ENCODE results near the gene IFNA14. TPM values are rescaled to one million over a fixed set of nuclear protein-coding genes. Genes with fewer than 3 reads are reported as not detected.
"Not testable (repeated sequence)": the region's sequence is repeated elsewhere in the genome, so short reads cannot be mapped to it uniquely, and the experiment has no call there.

IFNA14 gene
- total RNA-seq, result not detected
- long read RNA-seq, result 0 reads

DNA sequence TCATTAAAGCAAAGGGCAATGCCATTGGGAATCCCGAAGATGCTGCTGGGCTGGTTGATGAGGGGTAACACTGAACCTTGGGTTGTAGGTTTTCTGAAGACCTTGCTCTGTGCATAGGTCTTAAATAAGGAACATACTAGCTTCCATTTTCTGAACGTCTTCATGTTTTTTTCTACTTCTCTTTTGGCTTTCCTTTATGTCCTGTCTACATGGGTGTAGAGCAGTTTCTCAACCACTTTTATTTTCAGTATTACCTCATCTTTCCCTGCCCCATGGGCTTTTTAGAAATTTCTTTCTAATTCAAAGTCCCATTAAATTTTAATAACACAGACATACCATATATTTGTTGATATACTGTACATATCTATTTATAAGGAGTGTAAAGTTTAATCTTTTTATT is at the start of gene IFNA14:
IFNA14 (minus strand) TSS at position 95 of the 400 bp plus-strand sequence; CDS start at position 25, 70 bp downstream.
- no peak for ATAC-seq
- DNase-seq, result no peak
- intact Hi-C loops (cut with micrococcal nuclease), result no loop called here

DNA sequence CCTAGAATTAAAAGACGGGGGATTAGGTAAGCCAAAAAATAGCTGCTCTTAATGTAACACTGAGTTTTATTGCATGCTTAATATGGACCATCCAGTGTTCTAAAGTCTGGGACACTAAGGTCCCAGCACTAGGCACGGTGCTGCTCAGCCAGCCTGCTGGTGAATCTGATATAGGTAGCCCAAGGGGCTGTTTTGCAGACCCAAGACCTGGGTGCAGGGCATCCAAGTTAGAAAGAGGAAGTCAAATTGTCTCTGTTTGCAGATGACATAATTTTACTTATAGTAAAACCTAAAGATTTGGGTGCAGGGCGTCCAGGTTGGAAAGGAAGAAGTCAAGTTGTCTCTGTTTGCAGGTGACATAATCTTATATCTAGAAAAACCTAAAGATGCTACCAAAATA is 47.5 kb upstream of the IFNA14 start:
- no peak for ATAC-seq
- intact Hi-C loops (cut with micrococcal nuclease), result no loop called here
- no peak for DNase-seq

DNA sequence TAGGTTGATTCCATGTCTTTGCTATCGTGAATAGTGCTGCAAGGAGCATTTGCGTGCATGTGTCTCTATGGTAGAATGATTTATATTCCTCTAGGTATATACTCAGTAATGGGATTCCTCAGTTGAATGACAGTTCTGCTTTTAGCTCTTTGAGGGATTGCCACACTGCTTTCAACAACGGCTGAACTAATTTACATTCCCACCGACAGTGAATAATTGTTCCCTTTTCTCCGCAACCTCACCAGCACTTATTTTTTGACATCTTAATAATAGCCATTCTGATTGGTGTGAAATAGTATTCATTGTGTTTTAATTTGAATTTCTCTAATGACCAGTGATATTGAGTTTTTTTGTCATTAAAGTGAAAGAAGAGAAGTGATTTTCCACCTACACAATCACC is 46.9 kb upstream of the IFNA14 start:
- ATAC-seq (no peak), DNase-seq (no peak)
- intact Hi-C loops (cut with micrococcal nuclease), result no loop called here

DNA sequence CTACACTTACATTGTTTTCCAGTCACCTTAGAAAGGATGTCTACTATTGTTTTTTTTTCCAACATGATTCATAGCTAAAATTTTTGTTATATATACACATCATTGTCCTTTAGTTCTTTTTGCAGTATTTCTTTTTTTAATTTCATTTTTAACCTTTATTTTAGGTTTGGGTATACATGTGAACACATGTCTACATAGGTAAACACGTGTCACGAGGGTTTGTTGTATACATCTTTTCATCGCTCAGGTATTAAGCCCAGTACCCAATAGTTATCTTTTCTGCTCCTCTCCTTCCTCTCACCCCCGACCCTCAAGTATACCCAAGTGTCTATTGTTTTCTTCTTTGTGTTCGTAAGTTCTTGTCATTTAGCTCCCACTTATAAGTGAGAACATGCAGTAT is 46.3 kb upstream of the IFNA14 start:
- intact Hi-C loops (cut with micrococcal nuclease), result no loop called here
- DNase-seq (no peak), ATAC-seq (no peak)

DNA sequence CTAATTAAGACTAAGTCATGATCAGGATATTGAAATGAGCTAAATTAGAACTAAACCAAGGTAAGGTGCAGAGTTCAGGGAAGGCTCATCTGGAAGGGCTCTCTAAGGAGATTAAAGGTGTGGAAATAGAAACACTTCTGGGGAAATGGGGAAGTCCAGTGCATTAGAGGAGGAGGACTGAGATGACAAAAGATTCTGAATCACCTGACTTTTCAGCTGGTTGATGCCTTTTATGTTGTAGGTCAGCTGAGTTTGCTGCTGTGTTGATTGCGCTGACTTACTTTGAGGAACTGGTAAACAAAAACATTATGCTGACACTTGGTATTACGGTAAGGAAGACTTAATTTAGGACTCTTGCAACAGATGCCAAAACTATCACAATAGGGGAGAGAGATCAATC is 41.5 kb upstream of the IFNA14 start:
- intact Hi-C loops (cut with micrococcal nuclease), result no loop called here
- no peak for DNase-seq
- ATAC-seq, result no peak

DNA sequence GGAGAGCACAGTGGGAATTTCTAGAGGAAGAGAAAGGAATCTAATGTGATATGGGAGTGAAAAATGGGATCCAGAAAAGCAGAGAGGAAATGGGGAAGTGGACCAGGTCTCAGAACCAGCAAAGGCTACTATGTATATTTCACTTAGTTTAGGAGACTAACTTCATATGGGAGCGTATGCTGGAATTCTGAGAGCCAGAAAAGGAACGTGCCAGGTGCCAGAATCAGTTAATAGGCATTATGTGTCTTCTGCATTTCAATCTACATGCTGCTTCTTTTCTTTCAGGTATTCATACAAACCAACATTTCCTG is 28.5 kb upstream of the IFNA14 start:
- intact Hi-C loops (cut with micrococcal nuclease), result no loop called here
- DNase-seq (no peak), ATAC-seq (no peak)

DNA sequence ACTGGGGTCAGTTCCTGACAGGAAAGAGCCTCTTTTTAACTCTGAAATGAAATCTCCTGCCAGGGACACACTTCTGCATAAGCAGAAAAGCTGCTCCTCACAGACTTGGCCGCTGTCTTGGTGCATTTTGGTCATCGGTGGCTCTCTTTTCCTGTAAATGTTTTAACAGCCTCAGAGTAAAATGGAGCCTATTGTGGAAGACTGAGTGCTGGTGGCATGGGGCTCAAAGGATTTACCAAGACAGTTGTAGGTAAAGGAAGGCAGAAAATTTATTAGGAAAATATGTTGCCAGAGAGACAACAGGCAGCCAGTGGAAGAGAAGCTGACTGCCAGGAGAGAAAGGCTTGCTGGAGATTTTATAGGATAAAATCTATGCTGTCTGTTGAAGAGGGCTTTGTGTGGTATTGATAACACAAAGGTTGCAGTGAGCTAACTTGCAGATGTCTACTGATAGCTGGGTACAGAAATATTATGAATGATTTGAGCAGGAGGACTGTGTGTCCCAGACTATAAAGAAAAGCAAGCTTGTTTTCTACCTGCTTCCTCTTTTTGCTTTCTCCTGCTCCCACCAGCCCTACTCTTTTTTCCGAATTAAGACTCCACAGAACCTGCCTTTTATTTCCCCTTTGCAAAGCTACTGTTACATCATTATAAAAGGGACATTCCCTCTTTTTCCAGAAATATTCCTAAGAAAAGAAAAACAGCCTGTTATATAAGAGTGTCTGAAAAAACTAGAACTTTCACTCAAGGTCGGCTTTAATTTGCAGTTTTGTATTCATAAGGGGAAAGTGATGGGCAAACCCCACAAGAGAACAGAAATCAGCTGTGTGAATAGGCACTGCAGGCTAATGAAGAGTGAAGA is 27.9 kb upstream of the IFNA14 start:
- no peak for ATAC-seq
- no peak for DNase-seq
- intact Hi-C loops (cut with micrococcal nuclease), result no loop called here

DNA sequence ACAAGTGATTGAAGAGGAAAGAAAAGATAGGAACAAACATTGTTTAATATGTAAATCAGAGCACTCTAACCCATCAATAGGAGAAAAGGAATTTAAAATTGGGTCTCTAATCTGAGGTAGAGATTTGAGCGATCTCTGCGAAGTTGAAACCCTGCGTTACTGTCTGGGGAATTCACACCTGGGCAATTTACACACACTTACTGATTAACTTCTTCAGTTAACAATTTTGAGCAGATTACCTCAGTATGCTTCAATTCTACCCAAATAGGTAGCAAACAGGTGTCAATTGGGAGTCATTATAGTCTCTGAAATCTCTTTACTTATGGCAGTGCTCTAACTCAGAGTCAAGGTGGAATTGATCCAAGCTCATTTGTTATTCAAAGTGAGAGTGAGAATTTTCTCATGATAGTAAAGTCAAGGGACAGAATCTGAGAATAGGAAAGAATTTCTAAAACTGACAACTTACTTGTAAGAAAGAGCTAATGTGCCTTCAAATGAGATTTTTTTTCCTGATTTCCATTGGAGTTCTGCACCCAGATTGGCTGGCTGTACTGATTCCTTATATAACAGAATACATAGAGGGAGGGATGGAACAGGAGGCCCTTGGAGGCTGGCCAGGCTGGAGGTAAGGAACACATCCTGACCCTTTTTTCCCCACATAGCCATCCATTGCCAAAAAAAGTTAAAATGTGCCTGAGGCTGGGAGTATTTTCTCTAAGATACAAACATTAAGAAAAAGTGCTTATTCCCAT is 27.1 kb upstream of the IFNA14 start:
- DNase-seq, result no peak
- intact Hi-C loops (cut with micrococcal nuclease), result no loop called here
- no peak for ATAC-seq

DNA sequence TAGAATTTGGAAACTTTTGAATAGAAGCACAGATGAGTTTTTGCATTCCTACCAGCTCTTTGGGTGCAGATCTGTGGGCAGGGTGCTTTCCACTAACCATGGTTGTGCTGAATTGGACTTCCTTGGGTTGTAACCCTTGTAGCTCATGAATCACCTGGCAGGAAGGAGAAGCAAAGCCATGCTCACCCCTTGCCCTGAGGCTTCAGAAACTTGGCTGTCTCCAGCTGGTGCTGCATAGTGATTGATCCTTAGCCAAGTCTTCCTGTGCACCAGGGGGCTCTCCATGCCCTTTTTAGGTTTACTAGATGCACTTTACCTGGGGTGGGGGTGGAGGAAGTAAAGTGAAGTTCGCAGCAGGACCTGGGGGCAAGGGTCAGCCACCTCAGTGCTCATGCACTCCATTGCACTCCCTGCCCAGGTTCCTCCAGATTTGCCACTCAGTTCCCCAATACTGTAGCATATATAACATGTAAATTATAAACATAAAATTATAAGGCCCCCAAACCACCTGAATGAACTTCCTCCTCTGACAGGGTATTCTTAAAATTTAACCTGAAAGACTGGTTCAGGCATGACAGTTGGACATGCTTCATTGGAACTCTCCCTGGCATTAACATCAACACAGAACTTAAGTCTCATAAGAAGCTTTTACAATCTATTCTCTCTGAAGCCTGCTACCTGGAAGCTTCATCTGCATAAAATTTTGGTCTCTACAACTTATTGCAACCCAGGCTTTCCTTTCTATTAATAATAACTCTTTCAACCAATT is 25.8 kb upstream of the IFNA14 start:
- intact Hi-C loops (cut with micrococcal nuclease), result no loop called here
- ATAC-seq (no peak), DNase-seq (no peak)

DNA sequence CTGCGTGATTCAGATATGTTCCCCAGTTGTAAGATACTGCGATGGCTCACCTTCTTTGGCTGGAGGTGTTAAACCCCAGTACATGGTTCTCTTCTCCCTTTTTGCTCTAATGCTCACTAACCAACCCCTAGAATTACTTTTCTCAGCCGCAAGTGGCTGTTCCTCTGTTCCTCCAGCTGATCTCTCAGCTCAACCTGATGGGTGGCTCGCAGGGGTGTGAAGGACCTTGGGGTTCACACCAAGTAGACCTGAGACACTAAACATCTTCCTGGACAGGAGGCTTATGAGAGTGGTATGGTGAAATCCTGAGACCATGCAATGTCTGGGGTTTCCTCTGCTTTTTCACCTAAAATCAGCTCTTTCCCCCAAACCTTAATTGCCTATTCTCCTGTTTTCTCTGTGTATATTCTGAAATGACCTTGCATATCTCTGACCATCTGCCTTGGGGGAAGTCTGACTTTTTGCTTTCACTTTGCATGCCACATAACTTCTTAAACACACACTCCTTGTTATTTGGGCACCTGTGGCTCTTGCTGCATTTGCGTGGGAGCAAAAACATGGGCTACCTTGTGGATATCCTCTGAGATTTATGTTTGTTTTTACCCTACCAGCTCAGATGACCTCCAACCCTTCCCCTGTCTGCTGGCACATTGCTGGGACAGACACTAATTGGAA is 15.9 kb upstream of the IFNA14 start:
- DNase-seq, result no peak
- intact Hi-C loops (cut with micrococcal nuclease), result no loop called here
- ATAC-seq, result no peak

DNA sequence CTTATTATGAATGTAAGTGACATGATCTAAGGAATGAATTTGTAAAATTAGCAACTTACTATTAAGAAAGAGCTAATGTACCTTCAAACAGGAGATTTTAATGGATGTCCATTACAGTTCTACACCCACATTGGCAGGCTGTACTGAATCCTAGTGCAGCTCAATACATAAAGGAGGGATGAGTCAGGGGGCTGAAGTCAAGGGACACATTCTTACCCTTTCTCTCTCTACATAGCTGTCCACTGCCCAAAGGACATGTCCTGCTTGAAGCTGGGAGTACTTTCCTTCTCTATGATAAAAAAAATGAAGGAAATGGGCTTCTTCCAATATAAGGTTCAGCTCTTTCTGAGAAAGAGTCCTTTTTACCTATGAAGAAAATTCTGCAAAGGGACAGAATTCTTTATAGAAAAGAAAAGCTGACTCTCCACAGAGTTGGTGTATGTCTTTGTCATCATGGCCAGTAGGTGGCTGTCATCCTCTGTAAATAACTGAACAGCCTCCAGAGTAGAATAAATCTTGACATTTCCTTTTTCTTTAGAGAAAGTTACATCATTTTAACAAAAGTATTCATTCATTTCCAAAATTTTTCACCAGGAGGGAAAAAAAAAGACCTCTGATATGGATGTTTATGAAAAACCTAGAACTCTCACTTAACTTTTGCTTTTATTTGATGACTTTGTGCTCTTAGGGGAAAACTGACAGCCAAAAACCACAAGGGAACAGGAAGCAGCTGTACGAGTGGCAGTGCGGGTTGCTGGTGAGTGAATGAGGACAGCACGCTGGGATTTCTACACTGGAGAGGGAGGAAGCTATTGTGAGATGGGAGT is 13.1 kb upstream of the IFNA14 start:
- intact Hi-C loops (cut with micrococcal nuclease), result no loop called here
- peak; percentile 74 for ATAC-seq
- DNase-seq, result no peak

DNA sequence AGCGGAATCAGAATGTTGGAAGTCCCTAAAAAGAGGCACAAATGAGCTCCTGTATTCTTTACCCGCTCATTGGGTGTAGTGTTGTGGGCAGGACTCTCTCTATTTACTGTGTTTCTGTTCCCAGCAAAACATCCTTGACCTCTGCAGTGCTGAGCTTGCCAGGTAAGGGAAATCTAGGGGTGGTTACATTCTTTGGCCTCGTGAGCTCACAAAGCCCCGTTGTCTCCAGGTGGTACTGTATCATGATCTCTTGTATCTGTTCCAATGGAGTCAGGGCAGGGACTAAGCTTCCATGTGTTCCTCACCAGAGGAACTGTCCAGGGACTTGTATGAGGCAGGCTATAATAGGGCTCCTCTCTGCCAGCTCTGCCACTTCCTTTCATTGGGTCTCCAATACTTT is 11.8 kb upstream of the IFNA14 start:
- intact Hi-C loops (cut with micrococcal nuclease), result no loop called here
- DNase-seq (no peak), ATAC-seq (no peak)

DNA sequence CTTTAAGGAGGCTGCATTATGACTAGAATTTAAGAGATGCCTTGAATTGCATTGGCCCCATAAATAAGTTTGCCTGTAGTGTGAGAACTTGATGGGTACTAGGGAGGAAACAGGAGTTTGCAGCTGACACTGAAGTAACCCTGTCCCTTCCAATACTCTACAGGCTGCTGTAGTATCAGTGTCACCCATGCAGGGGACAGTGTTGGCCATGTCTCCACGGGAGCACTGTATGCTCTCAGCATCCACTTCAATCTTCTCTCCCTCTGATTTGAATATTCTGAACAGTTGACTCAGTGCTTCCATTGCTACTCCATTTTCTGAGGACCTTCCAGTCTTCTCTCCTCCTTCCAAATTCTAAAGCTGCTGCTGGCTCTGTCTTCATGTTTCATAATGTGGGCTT is 11.4 kb upstream of the IFNA14 start:
- DNase-seq, result no peak
- intact Hi-C loops (cut with micrococcal nuclease), result no loop called here
- ATAC-seq, result no peak

DNA sequence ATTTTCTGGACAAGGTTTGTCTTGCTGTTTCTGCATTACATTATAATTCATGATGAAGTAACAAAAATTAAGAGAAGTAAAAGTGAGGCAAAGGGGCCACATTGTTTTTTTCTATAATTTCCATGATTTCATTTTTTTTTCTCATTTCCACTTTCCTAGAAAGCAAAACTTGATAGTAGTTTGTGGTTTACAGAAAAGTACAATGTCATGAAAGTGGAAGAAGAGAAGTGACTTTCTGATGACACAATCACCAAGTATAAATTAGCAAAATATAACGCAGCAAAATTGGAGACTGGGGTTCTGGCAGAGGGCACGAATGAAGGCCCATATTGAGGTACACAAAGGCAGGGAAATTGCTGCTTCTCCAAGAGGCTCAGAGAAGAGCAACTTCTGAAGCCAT is 5.0 kb upstream of the IFNA14 start:
- intact Hi-C loops (cut with micrococcal nuclease), result no loop called here
- ATAC-seq, result no peak
- DNase-seq, result no peak

DNA sequence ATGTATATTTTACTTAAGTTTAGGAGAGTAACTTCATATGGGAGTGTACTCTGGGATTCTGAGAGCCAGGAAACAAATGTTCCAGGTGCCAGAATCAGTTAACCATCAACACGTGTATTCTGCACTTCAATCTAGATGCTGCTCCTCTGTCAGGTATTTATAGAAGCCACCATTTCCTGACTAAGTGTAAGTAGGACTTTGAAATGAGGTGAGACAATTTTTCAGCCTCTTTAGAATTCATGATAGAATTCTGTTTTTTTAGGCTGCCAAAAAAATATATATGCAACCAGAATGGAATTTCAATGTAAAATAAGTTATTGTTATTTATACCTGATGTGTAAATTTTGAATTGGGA is 3.5 kb downstream of the IFNA14 start:
- intact Hi-C loops (cut with micrococcal nuclease), result not testable (repeated sequence)

DNA sequence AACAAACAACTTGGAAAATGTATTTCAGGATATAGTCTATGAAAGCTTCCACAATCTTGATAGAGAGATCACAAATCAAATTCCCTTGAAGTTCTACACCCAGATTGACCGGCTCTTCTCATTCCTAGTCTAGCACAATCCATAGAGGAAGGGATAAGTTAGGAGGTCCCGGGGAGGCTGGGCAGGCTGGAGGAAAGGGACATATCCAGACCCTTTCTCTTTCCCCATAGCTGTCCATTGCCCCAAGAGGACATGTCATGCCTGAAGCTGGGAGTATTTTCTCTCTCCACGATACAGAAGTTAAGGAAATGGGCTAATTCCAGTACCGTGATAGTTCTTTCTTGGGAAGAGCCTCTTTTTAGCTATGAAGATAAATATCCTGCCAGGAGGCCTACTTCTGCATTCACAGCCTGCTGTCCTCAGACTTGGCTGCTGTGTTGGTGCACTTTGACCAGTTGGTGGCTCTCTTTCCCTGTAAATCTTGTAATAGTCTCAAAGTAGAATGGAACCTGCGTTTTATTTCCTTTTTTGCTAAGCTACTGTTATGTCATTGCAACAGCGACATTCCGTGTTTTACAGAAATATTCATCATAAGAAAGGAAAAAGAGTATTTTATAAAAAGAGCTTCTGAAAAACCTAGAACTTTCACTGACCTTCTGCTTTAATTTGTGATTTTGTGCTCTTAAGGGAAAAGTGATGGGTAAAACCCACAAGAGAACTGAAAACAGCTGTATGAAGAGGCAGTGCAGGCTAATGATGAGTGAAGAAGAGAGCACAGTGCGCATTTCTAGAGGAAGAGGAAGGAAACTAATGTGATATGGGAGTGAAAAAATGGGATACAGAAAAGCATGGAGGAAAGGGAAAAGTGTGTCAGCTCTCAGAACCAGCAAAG is 4.1 kb downstream of the IFNA14 start:
- intact Hi-C loops (cut with micrococcal nuclease), result not testable (repeated sequence)
- peak; percentile 60 for ATAC-seq

More for the DNA sequence above, 3.5 kb downstream of the IFNA14 start:
- DNase-seq, ATAC-seq: not testable (repeated sequence)

DNA sequence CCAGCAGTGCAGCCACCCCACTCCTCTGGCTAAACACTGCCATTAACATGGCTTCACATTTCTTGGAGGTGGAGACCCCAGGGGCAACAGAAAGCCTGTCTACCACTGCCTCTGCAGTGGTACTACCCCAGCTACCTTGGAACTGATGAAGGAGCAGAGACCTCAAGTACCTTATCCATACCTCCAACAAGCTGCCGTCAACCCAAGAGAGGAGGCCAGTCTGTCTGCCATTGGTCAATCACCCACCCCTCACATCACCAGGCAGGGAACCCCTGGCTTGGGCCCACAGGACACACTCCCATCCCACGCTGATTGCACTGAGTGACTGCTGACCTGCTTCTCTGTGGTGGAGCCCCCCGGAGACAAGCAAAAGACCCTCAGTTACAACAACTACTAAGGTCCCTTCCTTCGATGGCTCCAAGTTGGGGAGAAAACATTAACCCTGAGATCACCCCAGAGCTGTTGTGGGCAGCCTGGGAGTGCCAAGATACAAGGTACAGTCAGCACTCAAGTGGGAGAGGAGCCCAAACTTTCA is 5.6 kb downstream of the IFNA14 start:
- intact Hi-C loops (cut with micrococcal nuclease), result no loop called here
- DNase-seq (no peak), ATAC-seq (no peak)

More for the DNA sequence above, 4.1 kb downstream of the IFNA14 start:
- DNase-seq, result not testable (repeated sequence)
